NCI-H345 treated with DMSO at 0.1 percent for 48 hours (cell line): ENCODE measurements around the gene TBCD.
"Not testable (repeated sequence)": the region's sequence is repeated elsewhere in the genome, so short reads cannot be mapped to it uniquely, and the experiment has no call there.

Source experiments
- DNase-seq: peaks from one replicate; lab custom pipeline; 2025; ENCODE audit not compliant: unreplicated experiment; lab: John Stamatoyannopoulos, UW

Gene TBCD

DNA sequence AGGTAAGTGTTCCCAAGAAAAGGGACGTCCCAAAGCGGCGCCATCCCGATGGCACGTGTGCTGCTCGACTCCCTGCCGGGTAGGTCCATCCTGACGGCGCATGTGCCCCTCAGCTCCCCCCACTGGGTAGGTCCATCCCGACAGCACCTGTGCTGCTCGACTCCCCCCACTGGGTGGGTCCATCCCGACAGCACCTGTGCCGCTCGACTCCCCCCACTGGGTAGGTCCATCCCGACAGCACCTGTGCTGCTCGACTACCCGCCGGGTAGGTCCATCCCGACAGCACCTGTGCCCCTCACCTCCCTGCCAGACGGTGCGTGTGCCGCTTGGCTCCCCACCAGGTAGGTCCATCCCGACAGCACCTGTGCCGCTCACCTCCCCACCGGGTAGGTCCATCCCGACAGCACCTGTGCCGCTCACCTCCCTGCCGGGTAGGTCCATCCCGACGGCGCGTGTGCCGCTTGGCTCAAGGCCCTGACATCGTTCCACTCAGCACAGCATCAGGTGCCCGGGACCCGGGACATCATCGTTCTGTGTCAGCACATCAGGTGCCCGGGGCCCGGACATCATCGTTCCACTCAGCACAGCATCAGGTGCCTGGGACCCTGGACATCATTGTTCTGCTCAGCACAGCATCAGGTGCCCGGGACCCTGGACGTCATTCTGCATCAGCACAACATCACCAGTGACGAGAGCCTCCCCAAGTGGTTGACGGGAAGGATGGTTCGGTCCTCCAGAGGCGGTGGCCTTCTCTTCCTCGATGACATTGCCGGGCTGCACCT lies 22.2 kb upstream of the TBCD start:
- DNase-seq: no peak

DNA sequence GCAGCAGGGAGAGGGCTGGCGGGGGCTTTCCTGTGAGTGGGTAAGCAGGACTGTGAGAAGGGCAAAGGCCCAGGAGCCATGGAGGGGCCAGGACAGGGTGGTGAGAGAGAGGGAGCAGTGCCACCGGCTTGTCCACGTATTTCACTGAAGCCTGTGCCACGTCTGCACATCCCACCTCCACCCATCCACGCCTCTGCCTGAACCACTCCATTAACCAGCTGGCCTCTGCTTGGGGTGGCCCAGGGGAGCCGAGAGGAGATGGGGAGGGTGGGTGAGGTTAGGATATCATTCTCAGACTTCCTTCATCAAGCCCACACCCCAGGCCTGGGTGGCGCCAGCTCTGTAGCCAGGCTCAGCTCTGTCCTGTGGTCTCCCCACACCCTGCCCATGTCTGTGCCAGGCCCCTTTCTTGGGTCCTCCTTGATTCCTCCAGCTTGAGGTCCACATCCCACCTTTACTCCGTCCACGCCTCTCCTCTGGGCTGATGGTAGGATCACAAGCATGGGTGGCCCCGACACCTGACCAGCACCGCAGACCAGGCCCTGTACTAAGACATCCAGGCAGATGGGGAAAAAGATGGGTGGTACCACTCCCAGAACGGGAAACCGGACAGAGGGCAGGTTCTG lies 19.6 kb upstream of the TBCD start:
- no peak for DNase-seq

DNA sequence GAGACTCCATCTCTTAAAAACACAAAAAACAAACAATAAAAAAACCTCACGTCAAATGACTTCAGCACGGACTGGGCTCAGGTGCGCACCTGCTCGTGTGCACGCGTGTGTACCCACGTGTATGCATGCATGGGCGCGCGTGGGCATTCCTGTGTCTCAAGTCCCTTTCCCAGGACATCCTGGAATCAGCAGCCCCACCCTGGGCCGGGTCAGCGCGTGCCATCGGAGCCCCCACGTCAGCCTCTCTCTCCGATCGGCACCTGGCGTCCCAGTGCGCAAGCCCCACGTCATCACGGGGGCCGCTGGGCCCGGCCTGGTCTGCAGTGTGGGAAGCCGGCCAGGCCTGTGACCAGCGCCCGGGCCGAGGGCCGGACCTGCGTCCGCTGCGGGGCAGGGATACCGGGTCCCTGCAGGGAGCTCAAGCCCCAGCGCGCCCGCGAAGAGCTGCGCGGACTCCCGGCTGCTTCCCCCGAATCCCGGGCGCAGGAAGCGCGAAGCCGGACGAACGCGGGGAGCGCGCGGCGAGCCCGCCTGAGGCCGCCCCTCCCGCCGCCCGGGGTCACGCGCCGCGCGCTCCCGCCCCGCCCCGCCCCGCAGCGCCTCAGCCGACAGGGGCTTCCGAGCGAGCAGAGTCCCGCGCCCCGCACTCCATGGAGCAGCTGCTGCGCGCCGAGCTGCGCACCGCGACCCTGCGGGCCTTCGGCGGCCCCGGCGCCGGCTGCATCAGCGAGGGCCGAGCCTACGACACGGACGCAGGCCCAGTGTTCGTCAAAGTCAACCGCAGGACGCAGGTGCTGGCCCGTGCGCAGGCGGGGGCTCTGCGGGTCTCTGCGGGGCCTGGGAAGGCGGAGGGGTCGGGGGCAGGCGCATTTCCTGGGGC lies 16.6 kb upstream of the TBCD start, which contains the start of gene FN3K:
TSS of gene FN3K (plus strand) at position 629 of the 880 bp plus-strand sequence. CDS start at position 651, 22 bp downstream.
- DNase-seq: peak; percentile 44

- DNase-seq: no peak
Measured at GRCh38 chr17:82736511-82737185, 15.2 kb upstream of the TBCD start.

GRCh38 chr17:82737967-82738877 lies 13.6 kb upstream of the TBCD start:
- no peak for DNase-seq

DNA sequence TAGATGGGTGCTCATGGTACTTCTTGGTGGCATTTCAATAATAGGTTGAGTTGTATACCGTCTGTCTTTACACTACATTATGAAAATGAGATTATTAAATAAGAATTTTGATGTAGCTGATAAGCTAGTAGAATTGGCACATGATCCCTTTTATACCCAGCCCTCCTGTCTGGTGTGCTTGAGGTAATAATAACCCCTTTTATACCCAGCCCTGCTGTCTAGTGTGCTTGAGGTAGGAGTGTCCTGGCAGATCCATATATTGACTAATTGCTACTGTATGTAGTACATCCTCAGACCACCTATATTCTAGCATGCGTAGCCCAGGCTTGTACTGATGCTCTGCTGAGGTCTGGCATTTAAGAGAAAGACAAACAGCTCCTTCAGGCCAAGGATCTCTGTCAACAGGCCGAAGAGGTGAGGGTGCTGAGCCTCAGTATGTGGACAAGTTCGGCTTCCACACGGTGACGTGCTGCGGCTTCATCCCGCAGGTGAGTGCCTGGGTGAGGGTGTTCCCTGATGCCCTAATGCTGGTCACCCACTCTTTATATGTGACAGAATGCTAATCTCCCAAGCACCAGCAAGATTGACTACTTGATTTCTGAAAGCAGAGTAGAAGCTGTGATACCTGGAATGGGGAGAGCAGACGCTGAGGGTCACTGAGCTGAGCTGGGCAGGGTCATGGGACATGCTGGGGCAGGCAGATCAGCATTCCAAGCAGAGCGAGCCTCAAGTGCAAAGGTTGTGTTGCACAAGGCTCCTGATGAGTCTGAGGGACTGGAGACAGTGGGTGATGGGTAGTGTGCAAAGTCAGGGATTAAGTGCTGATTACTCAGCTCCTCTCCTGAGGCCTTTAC lies 10.7 kb upstream of the TBCD start:
- DNase-seq: no peak

DNA sequence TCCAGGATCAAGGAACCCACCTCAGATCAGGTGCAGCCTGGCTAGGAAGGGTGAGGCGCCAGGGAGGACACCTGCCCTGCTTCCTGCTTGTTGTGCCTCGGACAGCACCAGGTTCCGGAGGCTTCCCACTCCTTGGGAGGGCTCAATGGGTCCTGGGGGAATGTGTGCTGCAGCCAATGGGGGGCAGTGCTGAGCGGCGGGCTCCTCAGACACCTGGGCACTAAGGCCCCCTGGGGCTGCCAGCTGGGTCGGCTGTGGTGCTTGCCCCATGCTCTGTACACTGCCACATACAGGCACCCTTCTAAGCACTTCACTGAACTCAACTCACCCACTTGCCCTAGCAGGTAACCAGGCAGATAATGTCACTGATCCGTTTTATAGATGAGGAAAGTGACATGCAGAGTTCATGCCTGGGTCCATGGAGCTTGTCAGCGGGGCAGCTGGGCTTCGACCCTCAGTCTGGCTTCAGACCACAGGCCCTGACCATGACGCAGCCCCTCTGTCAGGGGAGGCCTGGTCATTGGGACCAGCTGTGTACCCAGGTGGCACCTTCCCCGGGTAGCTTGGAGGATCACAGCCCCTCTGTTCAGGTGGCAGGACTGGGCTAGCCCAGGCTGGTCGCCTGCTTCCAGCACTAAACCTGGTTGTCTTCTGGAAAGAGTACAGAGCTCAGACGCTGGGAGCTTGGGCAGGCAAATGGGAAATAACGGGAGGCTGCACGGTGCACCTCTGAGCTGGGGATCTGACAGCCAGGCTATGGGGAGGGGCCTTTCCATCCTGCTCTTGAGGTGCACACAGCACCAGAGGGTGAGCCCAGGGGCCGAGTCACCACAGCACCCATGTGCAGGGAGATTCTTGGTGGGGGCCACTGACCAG lies 8.3 kb upstream of the TBCD start:
- no peak for DNase-seq

GRCh38 chr17:82744736-82745135 lies 7.1 kb upstream of the TBCD start:
- not testable (repeated sequence) for DNase-seq

DNA sequence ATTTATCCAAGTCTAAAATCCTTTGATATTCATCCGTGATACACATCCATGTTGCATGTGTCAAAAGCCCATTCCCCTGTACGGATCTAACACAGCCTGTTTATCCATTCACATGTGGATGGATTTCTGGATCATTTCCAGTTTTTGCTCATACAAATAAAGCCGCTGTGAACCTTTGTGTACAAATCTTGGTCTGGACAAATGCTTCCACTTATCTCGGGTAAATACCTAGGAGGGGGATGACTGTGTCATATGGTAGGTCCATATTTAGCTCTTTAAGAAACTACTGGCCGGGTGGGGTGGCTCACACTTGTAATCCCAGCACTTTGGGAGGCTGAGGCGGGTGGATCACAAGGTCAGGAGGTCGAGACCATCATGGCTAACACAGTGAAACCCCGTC lies 6.3 kb upstream of the TBCD start:
- DNase-seq: peak; percentile 25

DNA sequence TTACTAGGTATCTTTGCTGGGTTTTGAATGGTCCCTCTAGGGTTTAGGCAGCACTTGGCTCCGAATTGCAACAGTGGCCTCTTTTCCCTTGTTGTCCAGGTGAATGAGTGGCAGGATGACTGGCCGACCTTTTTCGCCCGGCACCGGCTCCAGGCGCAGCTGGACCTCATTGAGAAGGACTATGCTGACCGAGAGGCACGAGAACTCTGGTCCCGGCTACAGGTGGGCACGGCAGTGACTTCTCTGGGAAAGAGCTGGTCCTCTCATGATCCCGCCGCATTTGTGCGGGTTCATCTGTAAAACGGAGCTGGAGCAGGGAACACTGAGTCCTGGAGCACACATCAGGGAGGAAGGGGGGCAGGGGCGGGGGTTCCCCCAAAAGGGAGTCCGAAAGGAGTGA lies 3.1 kb upstream of the TBCD start:
- DNase-seq: no peak

DNA sequence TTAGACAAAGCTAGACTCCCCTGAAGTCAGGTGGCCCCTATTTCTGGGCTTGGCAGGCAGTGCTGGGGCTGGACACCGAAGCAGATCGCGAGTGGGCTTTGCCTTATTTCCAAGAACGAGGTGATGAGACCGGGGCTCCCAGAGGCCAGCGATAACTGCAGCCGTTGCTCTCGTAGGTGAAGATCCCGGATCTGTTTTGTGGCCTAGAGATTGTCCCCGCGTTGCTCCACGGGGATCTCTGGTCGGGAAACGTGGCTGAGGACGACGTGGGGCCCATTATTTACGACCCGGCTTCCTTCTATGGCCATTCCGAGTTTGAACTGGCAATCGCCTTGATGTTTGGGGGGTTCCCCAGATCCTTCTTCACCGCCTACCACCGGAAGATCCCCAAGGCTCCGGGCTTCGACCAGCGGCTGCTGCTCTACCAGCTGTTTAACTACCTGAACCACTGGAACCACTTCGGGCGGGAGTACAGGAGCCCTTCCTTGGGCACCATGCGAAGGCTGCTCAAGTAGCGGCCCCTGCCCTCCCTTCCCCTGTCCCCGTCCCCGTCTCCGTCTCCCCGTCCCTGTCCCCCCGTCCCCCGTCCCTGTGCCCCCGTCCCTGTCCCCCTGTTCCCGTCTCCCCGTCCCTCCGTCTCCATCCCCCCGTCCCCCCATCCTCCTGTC lies 1.5 kb upstream of the TBCD start:
- DNase-seq: no peak

DNA sequence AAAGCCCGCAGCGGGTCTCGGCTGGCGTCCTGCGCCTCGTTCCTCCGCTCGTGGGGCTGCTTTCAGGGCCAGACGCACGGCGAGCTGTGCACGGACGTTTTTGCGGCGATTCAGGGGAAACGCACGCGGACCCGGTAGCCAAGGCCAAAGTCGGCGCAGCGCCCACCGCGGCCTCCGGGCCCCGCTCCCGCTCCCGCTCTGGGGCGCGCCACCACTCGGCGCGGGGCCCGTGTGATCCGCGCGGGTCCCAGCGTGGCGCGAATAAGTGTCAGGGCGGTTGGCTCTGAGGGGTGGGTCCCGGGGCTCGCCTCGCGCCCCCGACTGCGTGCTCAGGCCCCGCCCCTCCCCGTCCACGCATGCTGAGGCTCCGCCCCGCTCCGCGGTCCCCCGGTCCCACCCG lies 694 bp upstream of the TBCD start:
- DNase-seq: no peak

GRCh38 chr17:82752371-82753200 lies 721 bp downstream of the TBCD start:
- DNase-seq: no peak

GRCh38 chr17:82753201-82753464 lies 1.3 kb downstream of the TBCD start:
- DNase-seq: no peak

DNA sequence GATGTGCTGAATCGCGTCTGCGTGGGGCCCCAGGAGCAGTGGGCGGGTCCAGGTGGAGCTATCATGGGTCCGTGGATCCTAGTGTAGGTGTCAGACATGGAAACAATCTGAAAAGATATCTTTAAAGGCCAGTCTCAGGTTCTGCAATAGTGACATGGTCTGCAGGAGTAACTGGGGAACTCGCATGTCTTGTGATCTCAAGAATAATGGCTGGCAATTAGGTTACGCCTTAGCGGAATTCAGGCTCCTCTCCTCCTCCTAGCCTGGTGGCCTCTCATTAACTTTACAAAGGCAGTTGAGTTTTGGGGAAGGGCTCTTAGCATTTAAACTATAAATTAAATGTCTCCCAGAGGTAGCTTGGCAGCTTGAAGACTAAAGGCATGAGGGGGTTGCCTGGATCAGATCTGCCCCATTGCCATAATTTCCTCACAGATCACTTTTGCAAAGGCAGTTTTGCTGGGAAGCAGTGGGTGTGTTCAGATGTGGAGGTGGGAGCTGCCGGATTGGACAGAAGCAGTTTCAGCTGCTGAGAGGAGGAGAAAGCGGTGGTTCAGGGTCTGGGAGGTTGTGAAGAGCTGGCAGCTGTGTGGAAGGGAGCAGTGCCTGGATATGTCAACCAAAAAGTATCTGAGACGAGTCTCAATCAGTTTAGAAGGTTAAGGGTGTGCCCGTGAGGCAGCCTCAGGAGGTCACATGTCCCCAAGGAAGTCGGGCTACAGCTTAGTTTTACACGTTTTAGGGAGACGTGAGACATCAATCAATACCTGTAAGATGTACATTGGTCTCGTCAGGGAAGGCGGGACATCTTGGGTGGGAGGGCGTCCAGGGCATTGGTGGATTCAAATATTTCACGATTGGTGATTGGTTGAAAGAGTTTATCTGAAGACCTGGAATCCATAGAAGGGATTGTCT lies 2.7 kb downstream of the TBCD start:
- DNase-seq: no peak

DNA sequence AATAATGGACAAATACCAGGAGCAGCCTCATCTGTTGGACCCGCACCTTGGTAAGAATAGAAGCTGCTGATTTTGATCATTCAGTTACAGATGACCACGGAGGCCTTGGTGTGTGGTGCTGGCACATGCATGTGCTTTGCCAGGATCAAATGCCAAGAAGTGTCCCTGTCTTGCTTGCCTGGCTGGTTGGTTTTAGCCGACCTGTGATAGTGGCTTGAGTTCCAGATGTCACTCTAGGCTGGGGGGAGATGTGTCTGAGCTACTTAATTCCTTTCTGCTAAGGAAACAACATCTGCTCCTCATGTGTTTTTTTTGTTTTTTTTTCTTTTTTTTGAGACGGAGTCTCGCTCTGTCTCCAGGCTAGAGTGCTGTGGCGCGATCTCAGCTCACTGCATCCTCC lies 4.3 kb downstream of the TBCD start:
- no peak for DNase-seq
